Measurements from ENCODE around the gene CLCN3. TPM values are rescaled to one million over a fixed set of nuclear protein-coding genes. Genes with fewer than 3 reads are reported as not detected.

CLCN3 gene
- total RNA-seq, 4 donors from 2014 or later: 46.8 to 91.1 (median 69.3) TPM

GRCh38 chr4:169655401-169655800, 35.0 kb downstream of the CLCN3 start:
- WGBS, 2 donors (ENCODE audit: low coverage in 1 of 2): 93 to 96% methylated on average over 5 to 6 of the region's 6 CpGs

GRCh38 chr4:169657470-169658107, 37.2 kb downstream of the CLCN3 start:
- no peak for DNase-seq
- 40 to 46% methylated on average over 3 of the region's 3 CpGs for WGBS, 2 donors (ENCODE audit: low coverage in 1 of 2)
- H3K27ac ChIP-seq: peak overlapping the region; percentile 84 to 93 (median 88)
- in situ Hi-C loops (cut with MboI; ENCODE audit: low pct_ligation_motif_present in 1 of 4, low pct_unique_long_range_greater_than_20kb in 1 of 4, low sequenced_read_pairs in 3 of 4): no loop called here
- no peaks in the 10 kb centered on the region for H3K27me3 ChIP-seq
- H3K36me3 ChIP-seq: no peaks in the 10 kb centered on the region
- peaks cover 3 to 56% (median 41%) of the 10 kb centered on the region in 4 donors for H3K4me1 ChIP-seq
- H3K4me3 ChIP-seq: peak overlapping the region in 1 of 4 donors; percentile 19
- no peaks in the 10 kb centered on the region for H3K9me3 ChIP-seq
- intact Hi-C loops (cut with DNase I; ENCODE audit: low total_unique reads): no loop called here
- TF ChIP-seq, protein P1, sequence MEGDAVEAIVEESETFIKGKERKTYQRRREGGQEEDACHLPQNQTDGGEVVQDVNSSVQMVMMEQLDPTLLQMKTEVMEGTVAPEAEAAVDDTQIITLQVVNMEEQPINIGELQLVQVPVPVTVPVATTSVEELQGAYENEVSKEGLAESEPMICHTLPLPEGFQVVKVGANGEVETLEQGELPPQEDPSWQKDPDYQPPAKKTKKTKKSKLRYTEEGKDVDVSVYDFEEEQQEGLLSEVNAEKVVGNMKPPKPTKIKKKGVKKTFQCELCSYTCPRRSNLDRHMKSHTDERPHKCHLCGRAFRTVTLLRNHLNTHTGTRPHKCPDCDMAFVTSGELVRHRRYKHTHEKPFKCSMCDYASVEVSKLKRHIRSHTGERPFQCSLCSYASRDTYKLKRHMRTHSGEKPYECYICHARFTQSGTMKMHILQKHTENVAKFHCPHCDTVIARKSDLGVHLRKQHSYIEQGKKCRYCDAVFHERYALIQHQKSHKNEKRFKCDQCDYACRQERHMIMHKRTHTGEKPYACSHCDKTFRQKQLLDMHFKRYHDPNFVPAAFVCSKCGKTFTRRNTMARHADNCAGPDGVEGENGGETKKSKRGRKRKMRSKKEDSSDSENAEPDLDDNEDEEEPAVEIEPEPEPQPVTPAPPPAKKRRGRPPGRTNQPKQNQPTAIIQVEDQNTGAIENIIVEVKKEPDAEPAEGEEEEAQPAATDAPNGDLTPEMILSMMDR (IDR thresholded peaks at IDR 0.05): no peak
- TF ChIP-seq POLR2AphosphoS5 (IDR thresholded peaks at IDR 0.05): peak in 2 of 3 donors; percentile 33 to 49

More at GRCh38 chr4:169655401-169655800, 35.0 kb downstream of the CLCN3 start:
- H3K27ac ChIP-seq: no peak overlapping the region
- no peaks in the 10 kb centered on the region for H3K36me3 ChIP-seq
- in situ Hi-C loops (cut with MboI; ENCODE audit: low pct_ligation_motif_present in 1 of 4, low pct_unique_long_range_greater_than_20kb in 1 of 4, low sequenced_read_pairs in 3 of 4) (no loop called here), intact Hi-C loops (cut with DNase I; ENCODE audit: low total_unique reads) (no loop called here)
- H3K9me3 ChIP-seq: no peaks in the 10 kb centered on the region
- no peak overlapping the region for H3K4me3 ChIP-seq
- TF ChIP-seq, protein P1 (IDR thresholded peaks at IDR 0.05): no peak
- TF ChIP-seq POLR2A (IDR thresholded peaks at IDR 0.05): no peak
- no peak for TF ChIP-seq EP300 (IDR thresholded peaks at IDR 0.05; ENCODE audit: low read depth)
- DNase-seq: no peak
- H3K27me3 ChIP-seq: no peaks in the 10 kb centered on the region
- H3K4me1 ChIP-seq: peaks cover 3 to 56% (median 28%) of the 10 kb centered on the region in 4 donors

DNA sequence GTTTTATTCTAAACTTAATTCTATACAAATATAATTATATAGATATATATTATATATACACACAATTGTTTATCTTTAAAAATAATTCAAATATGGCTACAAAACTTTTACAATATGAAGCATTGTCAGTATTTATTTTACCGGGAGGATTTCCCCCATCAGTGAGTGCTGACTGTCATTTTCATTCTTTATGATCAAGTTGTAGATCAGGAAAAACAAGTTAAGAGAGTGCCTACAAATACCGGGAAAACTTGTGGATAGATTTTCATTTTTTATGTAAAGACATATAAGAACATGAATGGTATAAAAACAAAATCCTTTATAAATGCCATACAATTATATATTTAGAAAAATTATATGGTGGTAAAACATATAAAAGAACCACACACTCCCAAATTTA, 37.8 kb downstream of the CLCN3 start:
- intact Hi-C loops (cut with DNase I; ENCODE audit: low total_unique reads): no loop called here
- peaks cover 3 to 61% (median 43%) of the 10 kb centered on the region in 4 donors for H3K4me1 ChIP-seq
- in situ Hi-C loops (cut with MboI; ENCODE audit: low pct_ligation_motif_present in 1 of 4, low pct_unique_long_range_greater_than_20kb in 1 of 4, low sequenced_read_pairs in 3 of 4): no loop called here
- 28 to 40% methylated on average over 2 of the region's 2 CpGs for WGBS, 2 donors (ENCODE audit: low coverage in 1 of 2)
- DNase-seq: no peak
- H3K27me3 ChIP-seq: no peaks in the 10 kb centered on the region
- peak overlapping the region; percentile 84 to 93 (median 88) for H3K27ac ChIP-seq
- peak overlapping the region in 1 of 4 donors; percentile 14 for H3K4me3 ChIP-seq
- no peaks in the 10 kb centered on the region for H3K9me3 ChIP-seq
- peak in 1 of 3 donors; percentile 4 for TF ChIP-seq POLR2AphosphoS5 (IDR thresholded peaks at IDR 0.05)
- TF ChIP-seq EP300 (IDR thresholded peaks at IDR 0.05; ENCODE audit: low read depth): no peak
- no peaks in the 10 kb centered on the region for H3K36me3 ChIP-seq

DNA sequence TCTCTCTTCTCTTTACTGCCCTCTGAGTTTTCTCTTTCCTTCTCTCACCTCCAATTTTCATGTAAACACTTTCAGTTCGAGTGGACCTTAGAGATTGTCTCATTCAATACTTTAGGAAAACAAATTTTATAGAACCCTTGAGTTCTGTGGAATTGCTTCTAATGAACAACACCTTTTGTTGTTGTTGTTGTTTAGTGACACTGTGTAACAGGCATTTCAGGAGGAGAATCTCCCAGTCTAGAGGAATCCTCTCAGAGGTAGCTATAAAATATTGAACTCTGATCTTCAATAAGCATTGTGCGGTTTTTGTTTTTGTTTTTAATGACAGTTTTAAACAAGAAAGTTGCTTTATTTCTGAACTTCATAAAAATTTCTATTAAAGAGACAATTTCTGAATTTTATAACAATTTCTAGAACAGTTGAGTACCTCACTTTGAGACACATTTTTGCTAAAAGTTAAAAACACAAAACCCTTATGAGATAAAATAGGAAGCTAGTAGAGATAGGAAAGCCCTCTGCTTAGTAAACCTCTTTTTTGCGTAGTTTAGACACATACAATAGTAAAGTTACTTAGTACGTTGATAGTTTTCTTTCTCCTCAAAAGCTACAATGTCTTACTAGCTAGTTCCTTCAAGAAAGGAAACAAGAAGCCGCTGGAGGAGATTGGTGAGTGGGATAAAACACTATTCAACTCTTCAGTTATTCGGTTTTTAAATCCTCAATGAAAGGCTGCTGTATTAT, 38.8 kb downstream of the CLCN3 start:
- TF ChIP-seq POLR2AphosphoS5 (IDR thresholded peaks at IDR 0.05): no peak
- TF ChIP-seq EP300 (IDR thresholded peaks at IDR 0.05; ENCODE audit: low read depth): no peak
- TF ChIP-seq, protein P1 (IDR thresholded peaks at IDR 0.05): no peak
- no peak for DNase-seq
- Histone ChIP-seq H3K4me1 (peaks cover 3 to 71% (median 52%) of the 10 kb centered on the region in 4 donors), H3K27ac (peak overlapping the region; percentile 84 to 93 (median 88)), H3K4me3 (peak overlapping the region in 3 of 4 donors; percentile 35 to 52 (median 38)), H3K27me3 (no peaks in the 10 kb centered on the region), H3K9me3 (no peaks in the 10 kb centered on the region), H3K36me3 (no peaks in the 10 kb centered on the region)
- 41 to 53% methylated on average over 6 of the region's 6 CpGs for WGBS, 2 donors (ENCODE audit: low coverage in 1 of 2)
- intact Hi-C loops (cut with DNase I; ENCODE audit: low total_unique reads) (no loop called here), in situ Hi-C loops (cut with MboI; ENCODE audit: low pct_ligation_motif_present in 1 of 4, low pct_unique_long_range_greater_than_20kb in 1 of 4, low sequenced_read_pairs in 3 of 4) (no loop called here)

Measured in transverse colon (tissue), 4 donors.